ENCODE data around the gene RLN3. TPM values are rescaled to one million over a fixed set of nuclear protein-coding genes. Genes with fewer than 3 reads are reported as not detected.

RLN3 gene
- total RNA-seq, 4 donors from 2014 or later, result not detected

GRCh38 chr19:14003251-14004055 is 24.5 kb upstream of the RLN3 start:
- intact Hi-C loops (cut with DNase I), result loop anchor here (10.0 kb wide), 1 partner anchor 839 kb away; no protein-coding TSS in a partner anchor
- Histone ChIP-seq H3K36me3 (peaks cover 0 to 17% (median 0%) of the 10 kb centered on the region in 3 donors), H3K27ac (peak overlapping the region; percentile 52 to 100 (median 96)), H3K4me1 (peaks cover 23 to 66% (median 30%) of the 10 kb centered on the region in 3 donors), H3K9me3 (peaks cover 0 to 11% (median 6%) of the 10 kb centered on the region in 3 donors), H3K27me3 (no peaks in the 10 kb centered on the region), H3K4me3 (no peak overlapping the region)
- TF ChIP-seq CTCF (IDR thresholded peaks at IDR 0.05), result no peak
- DNase-seq, result no peak
- whole genome bisulfite sequencing, 2 donors, result 23 to 36% methylated on average over 9 to 10 of the region's 10 CpGs

DNA sequence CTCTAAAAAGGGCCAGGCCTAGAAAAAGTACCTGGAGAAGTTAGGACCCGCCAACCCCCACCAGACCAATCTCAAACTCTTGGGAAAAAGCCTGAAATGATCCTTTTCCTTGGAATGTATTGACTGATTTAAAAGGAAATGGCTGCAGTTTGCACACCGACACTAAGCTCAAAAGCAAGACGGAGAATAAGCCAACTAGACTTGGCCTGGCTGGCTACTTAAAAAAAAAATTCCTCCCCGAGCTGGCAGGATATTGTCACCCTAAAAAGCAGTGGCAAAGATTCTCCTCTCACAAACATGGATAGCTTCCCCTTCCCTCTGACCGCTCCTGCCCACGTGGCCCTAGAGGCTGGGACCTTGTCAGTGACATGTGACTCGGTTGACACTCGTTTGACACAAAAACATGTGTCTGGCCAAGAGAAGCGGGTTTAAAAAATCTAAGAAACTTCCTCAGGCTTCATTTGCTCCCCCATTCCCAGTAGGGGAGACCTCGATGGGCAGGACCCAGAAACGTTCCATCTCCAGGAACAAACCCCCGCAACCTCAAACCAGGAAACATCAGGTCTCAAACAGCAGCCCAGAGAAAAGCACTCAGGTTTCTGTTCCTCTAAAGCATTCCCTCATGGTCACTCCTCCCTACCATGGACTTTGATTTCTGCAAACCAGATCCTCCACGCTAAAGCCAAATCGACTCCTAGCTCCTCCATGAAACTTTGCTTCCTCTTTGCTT is 23.2 kb upstream of the RLN3 start:
- Histone ChIP-seq H3K9me3 (no peaks in the 10 kb centered on the region), H3K4me3 (peak overlapping the region in 3 of 4 donors; percentile 62 to 97 (median 79))

DNA sequence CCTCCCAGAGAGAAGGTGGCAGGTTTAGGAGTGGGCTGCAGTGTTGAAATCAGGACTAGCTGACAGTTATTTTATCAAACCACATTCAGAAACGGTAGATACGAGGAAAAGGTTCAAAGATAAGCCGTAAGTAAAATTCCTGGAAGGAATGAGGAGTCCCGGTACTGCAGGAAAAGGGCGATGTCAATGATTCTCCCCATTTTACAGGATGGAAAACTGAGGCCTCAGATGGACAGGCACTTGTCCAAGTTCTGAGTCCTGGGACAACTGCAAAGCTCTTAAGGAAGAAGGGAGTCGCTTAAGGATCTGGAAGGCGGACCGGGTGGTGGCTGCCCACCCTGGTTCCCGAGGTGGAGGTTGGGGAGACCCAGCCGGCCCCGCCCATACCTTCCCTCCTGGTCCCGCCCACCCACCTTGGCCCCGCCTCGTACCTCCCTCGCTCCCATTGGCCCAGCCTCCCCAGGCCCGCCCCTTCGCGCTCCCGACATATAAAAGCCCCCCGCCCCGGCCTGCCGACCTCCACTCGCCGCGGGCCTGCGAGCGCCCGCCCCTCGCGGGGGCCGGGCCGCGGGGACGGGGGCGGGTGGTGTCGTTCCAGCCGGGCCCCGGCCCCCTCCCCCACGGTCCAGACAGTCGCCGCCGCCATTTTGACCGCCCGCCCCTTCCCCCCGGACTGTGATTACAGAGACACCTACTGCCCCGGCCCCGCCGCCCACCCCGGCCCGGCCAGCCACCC is 22.4 kb upstream of the RLN3 start:
- Histone ChIP-seq H3K4me1 (peaks cover 23 to 66% (median 30%) of the 10 kb centered on the region in 3 donors), H3K4me3 (peak overlapping the region; percentile 62 to 98 (median 88)), H3K27ac (peak overlapping the region; percentile 94 to 100 (median 98)), H3K9me3 (no peaks in the 10 kb centered on the region), H3K36me3 (no peaks in the 10 kb centered on the region), H3K27me3 (no peaks in the 10 kb centered on the region)
- TF ChIP-seq POLR2A (IDR thresholded peaks at IDR 0.05) (peak in 3 of 4 donors; percentile 30 to 63 (median 37)), CTCF (IDR thresholded peaks at IDR 0.05) (no peak)
- peak; percentile 53 for DNase-seq
- WGBS, 2 donors, result 7 to 11% methylated on average over 14 to 15 of the region's 50 CpGs
- intact Hi-C loops (cut with DNase I), result loop anchor here (10.0 kb wide), 1 partner anchor 841 kb away; no protein-coding TSS in a partner anchor

More for the DNA sequence above, 23.2 kb upstream of the RLN3 start:
- WGBS, 2 donors, result 11 to 19% methylated on average over 9 to 14 of the region's 14 CpGs
- peaks cover 0 to 5% (median 0%) of the 10 kb centered on the region in 3 donors for H3K36me3 ChIP-seq
- TF ChIP-seq CTCF (IDR thresholded peaks at IDR 0.05), result no peak
- no peak for TF ChIP-seq POLR2A (IDR thresholded peaks at IDR 0.05)
- no peak for DNase-seq
- peaks cover 23 to 72% (median 30%) of the 10 kb centered on the region in 3 donors for H3K4me1 ChIP-seq
- H3K27ac ChIP-seq, result peak overlapping the region; percentile 94 to 100 (median 98)
- intact Hi-C loops (cut with DNase I), result loop anchor here (10.0 kb wide), 1 partner anchor 840 kb away; no protein-coding TSS in a partner anchor
- no peaks in the 10 kb centered on the region for H3K27me3 ChIP-seq

- TF ChIP-seq POLR2A (IDR thresholded peaks at IDR 0.05) (no peak), CTCF (IDR thresholded peaks at IDR 0.05) (no peak)
- DNase-seq, result peak; percentile 98
- peak within 1 kb of the TSS; percentile 94 to 100 (median 98) for H3K27ac ChIP-seq
- H3K4me1 ChIP-seq, result peaks cover 23 to 66% (median 30%) of the 10 kb centered on the region in 3 donors
- H3K9me3 ChIP-seq, result no peaks in the 10 kb centered on the region
- H3K4me3 ChIP-seq, result peak within 1 kb of the TSS; percentile 62 to 98 (median 88)
- no peaks in the 10 kb centered on the region for H3K36me3 ChIP-seq
- intact Hi-C loops (cut with DNase I), result loop anchor here (10.0 kb wide), 1 partner anchor 841 kb away; no protein-coding TSS in a partner anchor
- H3K27me3 ChIP-seq, result no peaks in the 10 kb centered on the region
- WGBS, 2 donors, result 0% methylated on average over 4 of the region's 58 CpGs; no CpG with 5 or more reads in 1 of the 2 donors
Measured at GRCh38 chr19:14006085-14006765, 21.7 kb upstream of the RLN3 start, which contains the start of gene RFX1. Gene RFX1 (minus strand): TSS chr19:14006320. CDS start chr19:13993843, 12,477 bp downstream.

Measured in esophagus squamous epithelium (tissue), 5 donors.